Right lobe of liver (tissue), 6 donors: ENCODE measurements around the gene KCNJ5. TPM values are rescaled to one million over a fixed set of nuclear protein-coding genes. Genes with fewer than 3 reads are reported as not detected.

Source experiments
- ATAC-seq, 4 donors: fragments of 200-7000 bp; cut with Tn5 transposase; one replicate each; pipeline ENCODE4 v1.9.1; 2020; ENCODE audit warnings: mild to moderate bottlenecking in 4 of 4, moderate library complexity in 4 of 4
- DNase-seq, 3 donors: peaks; one replicate each; pipeline ENCODE4 v3.0.0-alpha.2; 2020
- H3K27ac ChIP-seq, 3 donors: fragments of 200-600 bp; one replicate each; pipeline ENCODE4 v1.8.0; 2022
- H3K27me3 ChIP-seq, 2 donors: fragments of 200-600 bp; one replicate each; pipeline ENCODE4 v1.8.0; 2022
- H3K36me3 ChIP-seq, 4 donors: fragments of 200-600 bp; sonication (generic) in 1 of 4; one replicate each; pipeline versions ENCODE4 v1.5.1 to v1.8.0; 2017 to 2022; ENCODE audit warnings: control low read depth in 1 of 4
- H3K4me1 ChIP-seq, 4 donors: fragments of 200-600 bp; sonication (generic) in 1 of 4; one replicate each; pipeline versions ENCODE4 v1.5.1 to v1.8.0; 2017 to 2022; ENCODE audit warnings: control low read depth in 1 of 4
- H3K4me3 ChIP-seq, 3 donors: fragments of 200-600 bp; one replicate each; pipeline ENCODE4 v1.8.0; 2022
- H3K9me3 ChIP-seq, 4 donors: fragments of 200-600 bp; sonication (generic) in 1 of 4; one replicate each; pipeline versions ENCODE4 v1.5.1 to v1.8.0; 2017 to 2022; ENCODE audit warnings: control low read depth in 1 of 4
- CTCF ChIP-seq, 4 donors: fragments of 200-600 bp in 3 of 4; fragments of 450-650 bp in 1 of 4; IDR thresholded peaks; one replicate each; pipeline versions ENCODE4 v1.5.1 to v1.8.0; 2016 to 2022; ENCODE audit warnings: antibody characterized with exemption in 4 of 4, mild to moderate bottlenecking in 2 of 4
- POLR2A ChIP-seq: fragments of 450-650 bp; IDR thresholded peaks from one replicate; pipeline ENCODE4 v1.6.1; 2017; ENCODE audit warnings: antibody characterized with exemption, mild to moderate bottlenecking
- WGBS: methylation state at CpG from one replicate; pipeline ENCODE4 v1.1.6; 2018; ENCODE audit warnings: low coverage, low lambda C conversion rate; ENCODE audit not compliant: insufficient coverage; ENCODE audit errors: missing lambda C conversion rate; 5-methylcytosine and 5-hydroxymethylcytosine counted together
- intact Hi-C, 2 donors: fragments of 100-400 bp; cut with DNase I; formaldehyde crosslinking; loops; one replicate each; pipeline versions ENCODE4 v1.11.2 to v1.14.1; 2022
- total RNA-seq, 6 experiments: library from RNA; depleted of rRNA in 2 of 6; stranded (reverse); fragments of >200 nt in 2 of 6; fragmentation: NEBNext Ultra II Directional in 3 of 6; extraction: Animal tissue kit (Norgen Biotek cat#: 25700) in 3 of 6; gene quantifications; one replicate each; pipeline versions ENCODE4 v1.1.0 to v1.2.4, GENCODE V29; 2016 to 2023
- donor health status: DM: no; HTN: yes; CAD: no.
- donor health status: DM: no; HTN: no; CAD: no.
- donor health status: DM: no; HTN: no; CAD: no.
- donor health status: DM: no; HTN: yes; CAD: no.
- donor health status: DM: no; HTN: yes; CAD: no.

KCNJ5 gene
- total RNA-seq, 6 experiments from 2014 or later: 0.05 to 0.80 (median 0.11) TPM

DNA sequence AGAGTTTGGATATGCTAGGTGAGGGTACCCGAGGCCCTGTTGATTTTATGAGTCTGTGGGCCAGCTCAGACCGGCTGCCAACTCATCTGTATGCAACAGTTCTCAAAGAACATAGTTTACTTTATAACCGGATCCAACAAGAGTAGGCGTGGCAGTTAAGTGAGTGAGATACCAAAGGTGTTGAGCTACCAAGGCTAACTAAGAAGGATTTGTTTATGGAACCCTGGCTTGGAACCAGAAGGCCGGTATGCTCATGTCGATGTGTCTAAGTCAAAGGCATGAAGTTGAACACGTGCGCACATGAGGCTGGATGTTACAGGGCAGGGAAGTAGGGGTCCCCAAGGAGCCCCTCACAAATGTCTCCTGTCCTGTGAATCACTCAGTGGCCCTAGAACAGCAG lies 23.9 kb upstream of the KCNJ5 start, which contains the start of gene KCNJ1:
TSS of gene KCNJ1 (minus strand) at position 20 of the 400 bp plus-strand sequence. CDS start 27,053 bp downstream, outside the sequence.
- Histone ChIP-seq H3K4me3 (no peak within 1 kb of the TSS), H3K9me3 (no peaks in the 10 kb centered on the region), H3K27me3 (no peaks in the 10 kb centered on the region), H3K27ac (no peak within 1 kb of the TSS), H3K36me3 (no peaks in the 10 kb centered on the region), H3K4me1 (no peaks in the 10 kb centered on the region)
- intact Hi-C loops: no loop called here
- TF ChIP-seq POLR2A (no peak), CTCF (IDR thresholded peaks at IDR 0.05) (no peak)
- no peak for DNase-seq
- WGBS: 85% methylated on average over 8 of the region's 8 CpGs
- no peak for ATAC-seq

GRCh38 chr11:128868841-128869671 lies 22.1 kb upstream of the KCNJ5 start:
- TF ChIP-seq POLR2A: no peak
- TF ChIP-seq CTCF (IDR thresholded peaks at IDR 0.05): no peak
- H3K36me3 ChIP-seq: no peaks in the 10 kb centered on the region
- intact Hi-C loops: no loop called here
- ATAC-seq (peak in 1 of 4 donors; percentile 13), DNase-seq (no peak)
- no peaks in the 10 kb centered on the region for H3K9me3 ChIP-seq
- no peak overlapping the region for H3K4me3 ChIP-seq
- H3K4me1 ChIP-seq: no peaks in the 10 kb centered on the region
- no peaks in the 10 kb centered on the region for H3K27me3 ChIP-seq
- 97% methylated on average over 6 of the region's 10 CpGs for WGBS
- no peak overlapping the region for H3K27ac ChIP-seq

DNA sequence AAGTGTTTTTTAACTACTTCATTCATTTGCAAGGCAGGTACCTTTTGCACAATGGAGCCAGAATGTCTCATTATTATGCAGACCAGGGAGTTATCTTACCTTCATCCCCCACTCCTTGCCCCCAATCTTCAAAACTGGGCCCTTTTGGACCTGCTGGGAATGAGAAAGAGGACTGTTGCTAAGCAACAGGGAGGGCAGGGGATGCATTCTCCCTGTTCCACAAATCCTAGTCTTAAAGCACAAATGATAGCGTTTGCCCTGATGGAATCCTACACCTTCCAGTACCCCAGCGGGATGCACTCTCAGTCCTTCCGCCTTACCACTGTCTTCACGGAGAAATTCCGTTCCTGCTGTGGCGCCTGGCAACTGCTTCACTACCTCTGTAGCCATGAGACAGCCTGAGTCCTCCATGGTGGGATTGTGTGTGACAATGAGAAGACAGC lies 20.0 kb upstream of the KCNJ5 start:
- Histone ChIP-seq H3K27me3 (no peaks in the 10 kb centered on the region), H3K4me1 (no peaks in the 10 kb centered on the region), H3K9me3 (no peaks in the 10 kb centered on the region), H3K36me3 (no peaks in the 10 kb centered on the region), H3K4me3 (no peak overlapping the region), H3K27ac (no peak overlapping the region)
- DNase-seq (no peak), ATAC-seq (no peak)
- 48% methylated on average over 5 of the region's 6 CpGs for WGBS
- intact Hi-C loops: no loop called here
- no peak for TF ChIP-seq CTCF (IDR thresholded peaks at IDR 0.05)
- no peak for TF ChIP-seq POLR2A

DNA sequence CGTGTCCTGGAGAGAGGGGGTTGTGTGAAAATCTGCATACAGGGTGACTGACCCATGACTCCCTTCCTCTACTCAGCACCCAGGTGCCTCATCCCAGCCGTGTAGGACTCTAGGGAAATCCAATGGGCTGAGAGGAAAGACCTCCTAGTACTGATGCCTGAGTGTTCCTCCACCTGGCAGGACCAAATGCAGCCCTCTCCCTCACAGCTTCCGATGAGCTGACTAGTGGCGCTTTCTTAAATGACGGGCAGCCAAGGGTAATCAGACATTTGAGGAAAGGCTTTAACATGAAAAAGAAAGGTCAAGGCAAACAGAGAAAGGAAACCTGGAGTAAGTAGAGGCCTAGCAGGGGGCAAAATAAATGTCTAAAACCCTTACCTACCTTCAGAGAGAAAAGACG lies 19.1 kb upstream of the KCNJ5 start:
- WGBS: 69% methylated on average over 6 of the region's 6 CpGs
- ATAC-seq: no peak

More for the DNA sequence above, 19.1 kb upstream of the KCNJ5 start:
- H3K4me3 ChIP-seq: no peak overlapping the region
- DNase-seq: no peak
- no peaks in the 10 kb centered on the region for H3K27me3 ChIP-seq
- no peaks in the 10 kb centered on the region for H3K4me1 ChIP-seq
- H3K36me3 ChIP-seq: no peaks in the 10 kb centered on the region
- no peak overlapping the region for H3K27ac ChIP-seq
- intact Hi-C loops: no loop called here
- H3K9me3 ChIP-seq: no peaks in the 10 kb centered on the region
- TF ChIP-seq POLR2A: no peak
- no peak for TF ChIP-seq CTCF (IDR thresholded peaks at IDR 0.05)
